Prostate gland (tissue), 2 donors: ENCODE data around the gene HTR1D.

Experiments used
- POLR2A ChIP-seq: fragments of 450-650 bp; IDR thresholded peaks from one replicate; pipeline ENCODE4 v1.6.1; 2016; ENCODE audit warnings: antibody characterized with exemption, mild to moderate bottlenecking
- TF ChIP-seq, protein P1 (sequence below), 4 experiments: fragments of 200-600 bp in 2 of 4; fragments of 450-650 bp in 2 of 4; sonication (generic) in 2 of 4; IDR thresholded peaks; 1 replicate in 3 of 4; 2 replicates in 1 of 4; pipeline ENCODE4 v1.5.1; 2016 to 2019; ENCODE audit warnings: antibody characterized with exemption in 4 of 4, mild to moderate bottlenecking in 2 of 4, moderate library complexity in 2 of 4

DNA sequence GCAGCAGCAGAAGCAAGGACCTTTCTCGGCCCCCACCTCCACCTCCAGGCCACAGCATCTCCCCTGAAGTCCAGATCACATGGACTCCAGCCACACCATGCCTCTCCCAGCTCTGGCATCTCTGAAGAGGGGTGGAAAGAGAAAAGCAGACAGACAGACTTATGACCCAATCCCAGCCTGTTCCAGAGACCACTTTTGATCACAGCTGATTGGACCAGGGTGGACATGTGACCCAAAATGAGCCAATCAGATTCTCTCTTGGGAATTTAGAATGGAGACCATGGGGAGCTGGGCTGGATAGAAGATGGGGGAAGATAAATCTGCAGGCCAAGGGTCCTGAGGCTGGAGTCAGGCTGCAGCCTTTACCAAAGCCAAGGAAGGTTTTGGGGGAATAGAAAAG lies 16.4 kb downstream of the HTR1D start:
- TF ChIP-seq, protein P1, sequence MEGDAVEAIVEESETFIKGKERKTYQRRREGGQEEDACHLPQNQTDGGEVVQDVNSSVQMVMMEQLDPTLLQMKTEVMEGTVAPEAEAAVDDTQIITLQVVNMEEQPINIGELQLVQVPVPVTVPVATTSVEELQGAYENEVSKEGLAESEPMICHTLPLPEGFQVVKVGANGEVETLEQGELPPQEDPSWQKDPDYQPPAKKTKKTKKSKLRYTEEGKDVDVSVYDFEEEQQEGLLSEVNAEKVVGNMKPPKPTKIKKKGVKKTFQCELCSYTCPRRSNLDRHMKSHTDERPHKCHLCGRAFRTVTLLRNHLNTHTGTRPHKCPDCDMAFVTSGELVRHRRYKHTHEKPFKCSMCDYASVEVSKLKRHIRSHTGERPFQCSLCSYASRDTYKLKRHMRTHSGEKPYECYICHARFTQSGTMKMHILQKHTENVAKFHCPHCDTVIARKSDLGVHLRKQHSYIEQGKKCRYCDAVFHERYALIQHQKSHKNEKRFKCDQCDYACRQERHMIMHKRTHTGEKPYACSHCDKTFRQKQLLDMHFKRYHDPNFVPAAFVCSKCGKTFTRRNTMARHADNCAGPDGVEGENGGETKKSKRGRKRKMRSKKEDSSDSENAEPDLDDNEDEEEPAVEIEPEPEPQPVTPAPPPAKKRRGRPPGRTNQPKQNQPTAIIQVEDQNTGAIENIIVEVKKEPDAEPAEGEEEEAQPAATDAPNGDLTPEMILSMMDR (IDR thresholded peaks at IDR 0.05): no peak
- no peak for TF ChIP-seq POLR2A
